ENCODE measurements around the gene NAA16.
"Not testable (repeated sequence)": the region's sequence is repeated elsewhere in the genome, so short reads cannot be mapped to it uniquely, and the experiment has no call there.

Gene NAA16

GRCh38 chr13:41405367-41405766 lies 94.3 kb downstream of the NAA16 start:
- DNase-seq (ENCODE audit: low read depth in 1 of 2, low spot score in 1 of 2): no peak

GRCh38 chr13:41407380-41407779 lies 96.3 kb downstream of the NAA16 start:
- DNase-seq (ENCODE audit: low read depth in 1 of 2, low spot score in 1 of 2): no peak

GRCh38 chr13:41408121-41408520 lies 97.1 kb downstream of the NAA16 start:
- DNase-seq (ENCODE audit: low read depth in 1 of 2, low spot score in 1 of 2): no peak

- DNase-seq (ENCODE audit: low read depth in 1 of 2, low spot score in 1 of 2): no peak
Measured at GRCh38 chr13:41408746-41409145, 97.7 kb downstream of the NAA16 start.

GRCh38 chr13:41409611-41410010 lies 98.5 kb downstream of the NAA16 start:
- no peak for DNase-seq (ENCODE audit: low read depth in 1 of 2, low spot score in 1 of 2)

GRCh38 chr13:41411060-41411459 lies 100.0 kb downstream of the NAA16 start:
- DNase-seq (ENCODE audit: low read depth in 1 of 2, low spot score in 1 of 2): no peak

- DNase-seq (ENCODE audit: low read depth in 1 of 2, low spot score in 1 of 2): no peak
Measured at GRCh38 chr13:41411522-41411921, 100.5 kb downstream of the NAA16 start.

- DNase-seq (ENCODE audit: low read depth in 1 of 2, low spot score in 1 of 2): no peak
Measured at GRCh38 chr13:41413872-41414271, 102.8 kb downstream of the NAA16 start.

- DNase-seq (ENCODE audit: low read depth in 1 of 2, low spot score in 1 of 2): no peak
Measured at GRCh38 chr13:41416276-41416675, 105.2 kb downstream of the NAA16 start.

GRCh38 chr13:41418027-41418426 lies 107.0 kb downstream of the NAA16 start:
- DNase-seq (ENCODE audit: low read depth in 1 of 2, low spot score in 1 of 2): no peak

- no peak for DNase-seq (ENCODE audit: low read depth in 1 of 2, low spot score in 1 of 2)
Measured at GRCh38 chr13:41418731-41419130, 107.7 kb downstream of the NAA16 start.

GRCh38 chr13:41419206-41419605 lies 108.1 kb downstream of the NAA16 start:
- no peak for DNase-seq (ENCODE audit: low read depth in 1 of 2, low spot score in 1 of 2)

- no peak for DNase-seq (ENCODE audit: low read depth in 1 of 2, low spot score in 1 of 2)
Measured at GRCh38 chr13:41420146-41420545, 109.1 kb downstream of the NAA16 start.

GRCh38 chr13:41421330-41421729 lies 110.3 kb downstream of the NAA16 start:
- DNase-seq (ENCODE audit: low read depth in 1 of 2, low spot score in 1 of 2): not testable (repeated sequence)

GRCh38 chr13:41421983-41422382 lies 110.9 kb downstream of the NAA16 start:
- not testable (repeated sequence) for DNase-seq (ENCODE audit: low read depth in 1 of 2, low spot score in 1 of 2)

GRCh38 chr13:41423259-41423658 lies 112.2 kb downstream of the NAA16 start:
- not testable (repeated sequence) for DNase-seq (ENCODE audit: low read depth in 1 of 2, low spot score in 1 of 2)

GRCh38 chr13:41424675-41425074 lies 113.6 kb downstream of the NAA16 start:
- not testable (repeated sequence) for DNase-seq (ENCODE audit: low read depth in 1 of 2, low spot score in 1 of 2)

- no peak for DNase-seq (ENCODE audit: low read depth in 1 of 2, low spot score in 1 of 2)
Measured at GRCh38 chr13:41426047-41426446, 115.0 kb downstream of the NAA16 start.
